HEK293T (cell line): ENCODE results near the gene NYNRIN.
A peak's percentile ranks its signal among the peaks of the same experiment; 100 is the strongest.

Source experiments
- CTCF ChIA-PET: fragments of 350-600 bp; formaldehyde crosslinking; extraction: SDS; loops from one replicate; lab custom pipeline; 2021; ENCODE audit warnings: antibody characterized with exemption, inconsistent platforms; lab: Yijun Ruan, JAX
- POLR2A ChIA-PET: fragments of 350-600 bp; formaldehyde crosslinking; extraction: SDS; loops from one replicate; lab custom pipeline; 2020; ENCODE audit warnings: antibody characterized with exemption, inconsistent platforms; lab: Yijun Ruan, JAX
- DNase-seq: peaks from one replicate; pipeline ENCODE4 v3.0.0; 2012; ENCODE audit warnings: mixed read lengths; ENCODE audit errors: extremely low spot score
- ARNT ChIP-seq: fragments of 450-650 bp; IDR thresholded peaks from 2 replicates; pipeline ENCODE4 v1.6.1; 2017; ENCODE audit warnings: mild to moderate bottlenecking
- BHLHE40 ChIP-seq: fragments of 450-650 bp; IDR thresholded peaks from 2 replicates; pipeline ENCODE4 v1.6.1; 2016; ENCODE audit warnings: mild to moderate bottlenecking, moderate library complexity, borderline replicate concordance
- CTBP1 ChIP-seq: fragments of 450-650 bp; IDR thresholded peaks from 2 replicates; pipeline ENCODE4 v1.6.1; 2016; ENCODE audit warnings: borderline replicate concordance
- ELF4 ChIP-seq: fragments of 450-650 bp; IDR thresholded peaks from 2 replicates; pipeline ENCODE4 v1.6.1; 2017; ENCODE audit warnings: antibody characterized with exemption
- FOXA1 ChIP-seq: fragments of 450-650 bp; IDR thresholded peaks from 2 replicates; pipeline ENCODE4 v1.6.1; 2016; ENCODE audit warnings: mild to moderate bottlenecking
- FOXK2 ChIP-seq: fragments of 450-650 bp; IDR thresholded peaks from 2 replicates; pipeline ENCODE4 v1.6.1; 2016; ENCODE audit warnings: mild to moderate bottlenecking
- FOXM1 ChIP-seq: fragments of 450-650 bp; IDR thresholded peaks from 2 replicates; pipeline ENCODE4 v1.6.1; 2017; ENCODE audit warnings: mild to moderate bottlenecking, borderline replicate concordance
- HDGF ChIP-seq: fragments of 450-650 bp; IDR thresholded peaks from 2 replicates; pipeline ENCODE4 v1.6.1; 2017; ENCODE audit warnings: antibody characterized with exemption, borderline replicate concordance
- L3MBTL2 ChIP-seq: fragments of 450-650 bp; conservative IDR thresholded peaks from 2 replicates; pipeline ENCODE4 v1.6.1; 2016; ENCODE audit warnings: mild to moderate bottlenecking
- LEF1 ChIP-seq: fragments of 450-650 bp; IDR thresholded peaks from 2 replicates; pipeline ENCODE4 v1.6.1; 2017; ENCODE audit warnings: mild to moderate bottlenecking, borderline replicate concordance
- NFRKB ChIP-seq: fragments of 450-650 bp; IDR thresholded peaks from 2 replicates; pipeline ENCODE4 v1.6.1; 2016; ENCODE audit warnings: mild to moderate bottlenecking, moderate library complexity
- PKNOX1 ChIP-seq: fragments of 450-650 bp; IDR thresholded peaks from 2 replicates; pipeline ENCODE4 v1.6.1; 2016
- SP1 ChIP-seq: fragments of 450-650 bp; IDR thresholded peaks from 2 replicates; pipeline ENCODE4 v1.6.1; 2017
- SUZ12 ChIP-seq: fragments of 450-650 bp; IDR thresholded peaks from 2 replicates; pipeline ENCODE4 v1.6.1; 2016; ENCODE audit warnings: mild to moderate bottlenecking
- TARDBP ChIP-seq: fragments of 450-650 bp; IDR thresholded peaks from 2 replicates; pipeline ENCODE4 v1.6.1; 2016
- ZNF384 ChIP-seq: fragments of 450-650 bp; IDR thresholded peaks from 2 replicates; pipeline ENCODE4 v1.6.1; 2016

NYNRIN gene

GRCh38 chr14:24430143-24430681 is 31.4 kb downstream of the NYNRIN start:
- POLR2A ChIA-PET, result interaction anchor here (0.6 to 3.8 kb wide), 36 partner anchors 10 to 316 kb away, joined by 3 to 46 read pairs (median 8); partner anchors contain the start of genes ADCY4, CHMP4A, CIDEB and DHRS1
- CTCF ChIA-PET, result interaction anchor here (0.6 to 6.3 kb wide), 10 partner anchors 17 to 536 kb away, joined by 3 to 145 read pairs (median 9); partner anchors contain the start of genes ADCY4 and CIDEB
- peak; percentile 68 for DNase-seq
- TF ChIP-seq BHLHE40 (no peak), ZNF384 (no peak), SP1 (no peak), FOXM1 (no peak), FOXA1 (no peak), LEF1 (no peak), SUZ12 (no peak), NFRKB (no peak), HDGF (no peak), L3MBTL2 (no peak), FOXK2 (no peak), PKNOX1 (no peak), TARDBP (no peak)

- ChIA-PET CTCF (interaction anchor here (0.6 to 6.3 kb wide), 37 partner anchors 7 to 236 kb away, joined by 3 to 145 read pairs (median 7); partner anchors contain the start of genes ADCY4, CIDEB, NYNRIN and SDR39U1), POLR2A (interaction anchor here (0.6 to 3.8 kb wide), 40 partner anchors 7 to 337 kb away, joined by 3 to 46 read pairs (median 7); partner anchors contain the start of genes ADCY4, CHMP4A, CIDEB and DHRS1)
- TF ChIP-seq FOXM1, result no peak
- no peak for TF ChIP-seq LEF1
- TF ChIP-seq PKNOX1, result no peak
- TF ChIP-seq FOXA1, result no peak
- no peak for TF ChIP-seq ZNF384
- TF ChIP-seq SUZ12, result no peak
- no peak for TF ChIP-seq HDGF
- no peak for TF ChIP-seq SP1
- no peak for TF ChIP-seq ELF4
- TF ChIP-seq ARNT, result no peak
- no peak for TF ChIP-seq CTBP1
- TF ChIP-seq TARDBP, result no peak
- TF ChIP-seq NFRKB, result no peak
- DNase-seq, result no peak
Observed at GRCh38 chr14:24430682-24431568, 32.1 kb downstream of the NYNRIN start.

GRCh38 chr14:24431569-24432258 is 32.9 kb downstream of the NYNRIN start:
- TF ChIP-seq NFRKB (no peak), HDGF (peak; percentile 90; the same call in 1 of the 2 replicates)
- ChIA-PET POLR2A (interaction anchor here (0.6 to 3.7 kb wide), 30 partner anchors 8 to 338 kb away, joined by 3 to 46 read pairs (median 4); partner anchors contain the start of genes ADCY4, CHMP4A, CIDEB and DHRS1), CTCF (interaction anchor here (0.6 to 6.3 kb wide), 36 partner anchors 8 to 237 kb away, joined by 3 to 145 read pairs (median 7); partner anchors contain the start of genes ADCY4, CIDEB, NYNRIN and SDR39U1)
- peak; percentile 86 for DNase-seq

GRCh38 chr14:24432259-24433131 is 33.7 kb downstream of the NYNRIN start:
- POLR2A ChIA-PET, result interaction anchor here (0.6 to 3.7 kb wide), 28 partner anchors 9 to 339 kb away, joined by 3 to 46 read pairs (median 4); partner anchors contain the start of genes CIDEB, DHRS1, NOP9 and PCK2
- CTCF ChIA-PET, result interaction anchor here (0.5 to 6.3 kb wide), 28 partner anchors 9 to 190 kb away, joined by 3 to 145 read pairs (median 8); partner anchors contain the start of genes ADCY4, CIDEB, NYNRIN and SDR39U1
- no peak for DNase-seq
- no peak for TF ChIP-seq TARDBP
- TF ChIP-seq SUZ12, result no peak
- no peak for TF ChIP-seq FOXK2
- TF ChIP-seq FOXA1, result no peak
- no peak for TF ChIP-seq ELF4
- no peak for TF ChIP-seq ARNT
- no peak for TF ChIP-seq BHLHE40
- TF ChIP-seq CTBP1, result no peak
- no peak for TF ChIP-seq NFRKB
- TF ChIP-seq FOXM1, result no peak
- no peak for TF ChIP-seq LEF1
- TF ChIP-seq ZNF384, result no peak

- no peak for DNase-seq
- no peak for TF ChIP-seq TARDBP
- no peak for TF ChIP-seq LEF1
- TF ChIP-seq L3MBTL2, result no peak
- no peak for TF ChIP-seq SP1
- no peak for TF ChIP-seq PKNOX1
- CTCF ChIA-PET, result no interaction called here
Observed at GRCh38 chr14:24434036-24434435, 35.2 kb downstream of the NYNRIN start.

More at GRCh38 chr14:24434036-24434435, 35.2 kb downstream of the NYNRIN start:
- POLR2A ChIA-PET, result interaction anchor here (2.9 kb wide), 1 partner anchor 68 kb away, joined by 28 read pairs; no protein-coding TSS in a partner anchor
